Tibial nerve (tissue), 4 donors: Measurements from ENCODE around the gene IL3. TPM values are rescaled to one million over a fixed set of nuclear protein-coding genes. Genes with fewer than 3 reads are reported as not detected.

Experiments
- DNase-seq, 2 donors: peaks; one replicate each; pipeline ENCODE4 v3.0.0-alpha.2; 2019; ENCODE audit warnings: low spot score in 2 of 2
- H3K27ac ChIP-seq, 4 donors: fragments of 200-600 bp; sonication (generic) in 3 of 4; one replicate each; pipeline ENCODE4 v1.5.1; 2017 to 2019; ENCODE audit warnings: mild to moderate bottlenecking in 1 of 4
- H3K27me3 ChIP-seq, 2 donors: fragments of 200-600 bp; sonication (generic) in 1 of 2; one replicate each; pipeline versions ENCODE4 v1.5.1 to v1.6.0; 2017 to 2019
- H3K36me3 ChIP-seq, 3 donors: fragments of 200-600 bp; sonication (generic); one replicate each; pipeline ENCODE4 v1.5.1; 2018 to 2019
- H3K4me1 ChIP-seq, 4 donors: fragments of 200-600 bp; sonication (generic) in 3 of 4; one replicate each; pipeline ENCODE4 v1.5.1; 2017 to 2019
- H3K4me3 ChIP-seq, 4 donors: fragments of 200-600 bp; sonication (generic) in 3 of 4; one replicate each; pipeline ENCODE4 v1.5.1; 2017 to 2019; ENCODE audit warnings: mild to moderate bottlenecking in 1 of 4, moderate library complexity in 1 of 4
- H3K9me3 ChIP-seq, 4 donors: fragments of 200-600 bp; sonication (generic) in 3 of 4; one replicate each; pipeline ENCODE4 v1.5.1; 2017 to 2019
- CTCF ChIP-seq, 5 experiments: fragments of 200-600 bp in 3 of 5; fragments of 450-650 bp in 2 of 5; sonication (generic) in 3 of 5; IDR thresholded peaks; one replicate each; pipeline ENCODE4 v1.5.1; 2016 to 2019; ENCODE audit warnings: antibody characterized with exemption in 5 of 5, mild to moderate bottlenecking in 3 of 5, moderate library complexity in 2 of 5
- EP300 ChIP-seq, 2 donors: sonication (generic); formaldehyde crosslinking; IDR thresholded peaks; one replicate each; pipeline ENCODE4 v1.6.1; 2017; ENCODE audit warnings: antibody characterized with exemption in 2 of 2, mild to moderate bottlenecking in 1 of 2
- POLR2A ChIP-seq, 2 donors: fragments of 450-650 bp; IDR thresholded peaks; one replicate each; pipeline ENCODE4 v1.6.1; 2017; ENCODE audit warnings: antibody characterized with exemption in 2 of 2, mild to moderate bottlenecking in 2 of 2, moderate library complexity in 2 of 2
- WGBS, 2 donors: methylation state at CpG; one replicate each; pipeline ENCODE4 v1.1.5; 2018; 5-methylcytosine and 5-hydroxymethylcytosine counted together
- total RNA-seq, 4 donors: library from RNA; depleted of rRNA; stranded (reverse); fragments of >200 nt; gene quantifications; one replicate each; pipeline ENCODE4 v1.1.0, GENCODE V29; 2016

Gene IL3
- total RNA-seq, 4 donors from 2014 or later, result not detected

- H3K4me1 ChIP-seq, result peaks cover 0 to 6% (median 0%) of the 10 kb centered on the region in 4 donors
- no peaks in the 10 kb centered on the region for H3K9me3 ChIP-seq
- DNase-seq, result no peak
- H3K4me3 ChIP-seq, result no peak overlapping the region
- H3K27ac ChIP-seq, result no peak overlapping the region
- no peaks in the 10 kb centered on the region for H3K27me3 ChIP-seq
- no peaks in the 10 kb centered on the region for H3K36me3 ChIP-seq
- no peak for TF ChIP-seq POLR2A (IDR thresholded peaks at IDR 0.05)
- TF ChIP-seq EP300 (IDR thresholded peaks at IDR 0.05), result no peak
- TF ChIP-seq CTCF (IDR thresholded peaks at IDR 0.05), result no peak
- 90 to 91% methylated on average over 3 of the region's 3 CpGs for WGBS, 2 donors
These were observed 21.0 kb downstream of the IL3 start for GRCh38 chr5:132081458-132081857.

- Histone ChIP-seq H3K4me1 (peaks cover 0 to 6% (median 0%) of the 10 kb centered on the region in 4 donors), H3K27ac (no peak overlapping the region), H3K36me3 (no peaks in the 10 kb centered on the region), H3K4me3 (no peak overlapping the region), H3K27me3 (no peaks in the 10 kb centered on the region), H3K9me3 (no peaks in the 10 kb centered on the region)
- TF ChIP-seq POLR2A (IDR thresholded peaks at IDR 0.05) (no peak), CTCF (IDR thresholded peaks at IDR 0.05) (no peak)
- DNase-seq, result no peak
- 74 to 76% methylated on average over 8 of the region's 8 CpGs for WGBS, 2 donors
These were observed 22.0 kb downstream of the IL3 start for GRCh38 chr5:132082329-132083023.

- TF ChIP-seq CTCF (IDR thresholded peaks at IDR 0.05) (no peak), EP300 (IDR thresholded peaks at IDR 0.05) (no peak), POLR2A (IDR thresholded peaks at IDR 0.05) (no peak)
- DNase-seq, result no peak
- Histone ChIP-seq H3K9me3 (no peaks in the 10 kb centered on the region), H3K36me3 (no peaks in the 10 kb centered on the region), H3K4me3 (no peak overlapping the region), H3K27ac (no peak overlapping the region), H3K27me3 (no peaks in the 10 kb centered on the region), H3K4me1 (peaks cover 0 to 6% (median 0%) of the 10 kb centered on the region in 4 donors)
- WGBS, 2 donors, result 87 to 88% methylated on average over 4 of the region's 4 CpGs
These were observed 22.7 kb downstream of the IL3 start for GRCh38 chr5:132083071-132083678.

- H3K9me3 ChIP-seq, result no peaks in the 10 kb centered on the region
- H3K27me3 ChIP-seq, result no peaks in the 10 kb centered on the region
- H3K4me3 ChIP-seq, result no peak overlapping the region
- no peak overlapping the region for H3K27ac ChIP-seq
- TF ChIP-seq POLR2A (IDR thresholded peaks at IDR 0.05) (no peak), CTCF (IDR thresholded peaks at IDR 0.05) (no peak), EP300 (IDR thresholded peaks at IDR 0.05) (no peak)
- DNase-seq, result no peak
- H3K36me3 ChIP-seq, result no peaks in the 10 kb centered on the region
- peaks cover 0 to 6% (median 0%) of the 10 kb centered on the region in 4 donors for H3K4me1 ChIP-seq
- 72 to 75% methylated on average over 4 of the region's 4 CpGs for WGBS, 2 donors
These were observed 25.2 kb downstream of the IL3 start for GRCh38 chr5:132085686-132086085.

- 22 to 38% methylated on average over 2 of the region's 2 CpGs for WGBS, 2 donors
- no peak for TF ChIP-seq CTCF (IDR thresholded peaks at IDR 0.05)
- TF ChIP-seq POLR2A (IDR thresholded peaks at IDR 0.05), result no peak
- Histone ChIP-seq H3K27ac (no peak overlapping the region), H3K36me3 (no peaks in the 10 kb centered on the region), H3K27me3 (no peaks in the 10 kb centered on the region), H3K4me1 (peaks cover 0 to 6% (median 0%) of the 10 kb centered on the region in 4 donors), H3K4me3 (no peak overlapping the region), H3K9me3 (no peaks in the 10 kb centered on the region)
- DNase-seq, result no peak
These were observed 25.9 kb downstream of the IL3 start for GRCh38 chr5:132086277-132086794.
